CD4-positive, alpha-beta T cell (primary cell): ENCODE measurements around the gene ATG10. TPM values are rescaled to one million over a fixed set of nuclear protein-coding genes. Genes with fewer than 3 reads are reported as not detected.

Experiments used
- ATAC-seq: fragments of 200-7000 bp; cut with Tn5 transposase; one replicate; pipeline ENCODE4 v1.10.0; 2022; ENCODE audit warnings: mild to moderate bottlenecking; ENCODE audit not compliant: poor library complexity
- CTCF ChIA-PET: fragments of 350-600 bp; sonication (Branson Sonifier 250); formaldehyde crosslinking; loops from one replicate; lab custom pipeline; 2021; ENCODE audit warnings: antibody characterized with exemption, inconsistent platforms; lab: Charles Lee
- POLR2A ChIA-PET: fragments of 350-600 bp; sonication (Branson Sonifier 250); formaldehyde crosslinking; loops from one replicate; lab custom pipeline; 2021; ENCODE audit warnings: antibody characterized with exemption, inconsistent platforms; lab: Charles Lee
- DNase-seq, 14 experiments: peaks; one replicate each; pipeline ENCODE4 v3.0.0-alpha.2; 2013 to 2020; ENCODE audit warnings: mixed read lengths in 2 of 14
- H3K27ac ChIP-seq, 2 donors: one replicate each; pipeline versions ENCODE4 v1.5.1 to v1.7.0; 2013; ENCODE audit warnings: low read length in 2 of 2, low read depth in 1 of 2, mild to moderate bottlenecking in 1 of 2
- H3K27me3 ChIP-seq, 2 experiments: 1 replicate in 1 of 2; 2 replicates in 1 of 2; pipeline versions ENCODE4 v1.6.1 to v1.7.0; 2013; ENCODE audit warnings: low read length in 2 of 2, control low read depth in 1 of 2, mild to moderate bottlenecking in 1 of 2, moderate library complexity in 1 of 2; ENCODE audit not compliant: insufficient read depth in 2 of 2, control insufficient read depth in 1 of 2
- H3K36me3 ChIP-seq: one replicate; pipeline ENCODE4 v1.6.1; 2013; ENCODE audit warnings: low read length, control low read depth; ENCODE audit not compliant: insufficient read depth
- H3K4me1 ChIP-seq: one replicate; pipeline ENCODE4 v1.6.1; 2013; ENCODE audit warnings: low read length, control low read depth; ENCODE audit not compliant: insufficient read depth
- H3K4me3 ChIP-seq: one replicate; pipeline ENCODE4 v1.5.1; 2013; ENCODE audit warnings: mild to moderate bottlenecking, low read length, moderate library complexity
- H3K9me3 ChIP-seq, 2 experiments: 1 replicate in 1 of 2; 2 replicates in 1 of 2; pipeline versions ENCODE4 v1.6.1 to v1.7.0; 2013; ENCODE audit warnings: low read length in 2 of 2, mild to moderate bottlenecking in 2 of 2, control low read depth in 1 of 2, moderate library complexity in 1 of 2; ENCODE audit not compliant: control insufficient read depth in 1 of 2, insufficient read depth in 1 of 2
- H3K27ac Mint-ChIP-seq: one replicate; pipeline ENCODE4 v1.8.0; 2020; ENCODE audit warnings: mixed read lengths
- H3K27me3 Mint-ChIP-seq: one replicate; pipeline ENCODE4 v1.8.0; 2021; ENCODE audit warnings: mixed read lengths
- H3K36me3 Mint-ChIP-seq: one replicate; pipeline ENCODE4 v1.8.0; 2021; ENCODE audit warnings: low read depth, mixed read lengths
- H3K4me1 Mint-ChIP-seq: one replicate; pipeline ENCODE4 v1.8.0; 2021; ENCODE audit warnings: low read depth, mixed read lengths
- H3K4me3 Mint-ChIP-seq: one replicate; pipeline ENCODE4 v1.8.0; 2020; ENCODE audit warnings: mild to moderate bottlenecking, mixed read lengths
- H3K9me3 Mint-ChIP-seq: one replicate; pipeline ENCODE4 v1.8.0; 2020; ENCODE audit warnings: mixed read lengths
- intact Hi-C, 2 experiments: fragments of 100-400 bp; cut with DNase I in 1 of 2; cut with micrococcal nuclease in 1 of 2; formaldehyde crosslinking; loops; one replicate each; pipeline versions ENCODE4 v1.15.1 to v1.9.0; 2023 to 2025; cut with DNase I, micrococcal nuclease
- total RNA-seq, 174 experiments: library from RNA in 2 of 174; stranded (reverse) in 2 of 174; gene quantifications; one replicate each; pipeline ENCODE4 v1.2.3 and lab custom pipeline; 2021 to 2026
- TF ChIP-seq, protein P1 (sequence below): fragments of 200-600 bp; IDR thresholded peaks from one replicate; pipeline ENCODE4 v1.8.0; 2022; ENCODE audit warnings: antibody characterized with exemption, mild to moderate bottlenecking

ATG10 gene
- total RNA-seq, 2 experiments from 2014 or later: 4.7 to 5.3 TPM

DNA sequence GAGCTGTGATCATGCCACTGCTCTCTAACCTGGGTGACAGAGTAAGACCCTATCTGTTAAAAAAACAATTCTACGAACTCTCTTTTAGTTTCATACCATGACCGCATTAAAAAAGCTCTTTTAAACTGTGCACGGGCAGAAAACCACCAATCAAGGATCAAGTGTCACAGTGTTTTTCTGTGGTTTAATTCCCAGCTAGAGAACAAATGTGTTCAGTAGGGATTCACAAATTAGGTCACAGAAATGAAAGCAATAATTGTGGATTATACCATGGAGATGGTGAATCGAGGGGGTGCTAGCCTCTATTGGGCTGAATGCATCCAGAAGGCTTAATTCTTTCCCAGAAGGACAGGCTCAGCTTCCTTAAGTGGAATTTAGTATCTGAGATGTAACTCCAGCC, 79.1 kb downstream of the ATG10 start:
- CTCF ChIA-PET: interaction anchor here (0.7 kb wide), 2 partner anchors 306 to 1482 kb away, joined by 4 to 5 read pairs; no protein-coding TSS in a partner anchor
- Mint-ChIP-seq H3K4me3 (no peak overlapping the region), H3K27ac (no peak overlapping the region), H3K4me1 (peaks cover 6% of the 10 kb centered on the region), H3K9me3 (peaks cover 2% of the 10 kb centered on the region), H3K27me3 (no peaks in the 10 kb centered on the region), H3K36me3 (peaks cover 4% of the 10 kb centered on the region)
- no peak for ATAC-seq
- no peaks in the 10 kb centered on the region for H3K4me1 ChIP-seq
- no peak overlapping the region for H3K27ac ChIP-seq
- no peak for DNase-seq
- no peaks in the 10 kb centered on the region for H3K9me3 ChIP-seq
- TF ChIP-seq, protein P1, sequence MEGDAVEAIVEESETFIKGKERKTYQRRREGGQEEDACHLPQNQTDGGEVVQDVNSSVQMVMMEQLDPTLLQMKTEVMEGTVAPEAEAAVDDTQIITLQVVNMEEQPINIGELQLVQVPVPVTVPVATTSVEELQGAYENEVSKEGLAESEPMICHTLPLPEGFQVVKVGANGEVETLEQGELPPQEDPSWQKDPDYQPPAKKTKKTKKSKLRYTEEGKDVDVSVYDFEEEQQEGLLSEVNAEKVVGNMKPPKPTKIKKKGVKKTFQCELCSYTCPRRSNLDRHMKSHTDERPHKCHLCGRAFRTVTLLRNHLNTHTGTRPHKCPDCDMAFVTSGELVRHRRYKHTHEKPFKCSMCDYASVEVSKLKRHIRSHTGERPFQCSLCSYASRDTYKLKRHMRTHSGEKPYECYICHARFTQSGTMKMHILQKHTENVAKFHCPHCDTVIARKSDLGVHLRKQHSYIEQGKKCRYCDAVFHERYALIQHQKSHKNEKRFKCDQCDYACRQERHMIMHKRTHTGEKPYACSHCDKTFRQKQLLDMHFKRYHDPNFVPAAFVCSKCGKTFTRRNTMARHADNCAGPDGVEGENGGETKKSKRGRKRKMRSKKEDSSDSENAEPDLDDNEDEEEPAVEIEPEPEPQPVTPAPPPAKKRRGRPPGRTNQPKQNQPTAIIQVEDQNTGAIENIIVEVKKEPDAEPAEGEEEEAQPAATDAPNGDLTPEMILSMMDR: no peak
- H3K36me3 ChIP-seq: no peaks in the 10 kb centered on the region
- H3K27me3 ChIP-seq: no peaks in the 10 kb centered on the region
- no peak overlapping the region for H3K4me3 ChIP-seq
- POLR2A ChIA-PET: no interaction called here
- intact Hi-C loops: no loop called here

DNA sequence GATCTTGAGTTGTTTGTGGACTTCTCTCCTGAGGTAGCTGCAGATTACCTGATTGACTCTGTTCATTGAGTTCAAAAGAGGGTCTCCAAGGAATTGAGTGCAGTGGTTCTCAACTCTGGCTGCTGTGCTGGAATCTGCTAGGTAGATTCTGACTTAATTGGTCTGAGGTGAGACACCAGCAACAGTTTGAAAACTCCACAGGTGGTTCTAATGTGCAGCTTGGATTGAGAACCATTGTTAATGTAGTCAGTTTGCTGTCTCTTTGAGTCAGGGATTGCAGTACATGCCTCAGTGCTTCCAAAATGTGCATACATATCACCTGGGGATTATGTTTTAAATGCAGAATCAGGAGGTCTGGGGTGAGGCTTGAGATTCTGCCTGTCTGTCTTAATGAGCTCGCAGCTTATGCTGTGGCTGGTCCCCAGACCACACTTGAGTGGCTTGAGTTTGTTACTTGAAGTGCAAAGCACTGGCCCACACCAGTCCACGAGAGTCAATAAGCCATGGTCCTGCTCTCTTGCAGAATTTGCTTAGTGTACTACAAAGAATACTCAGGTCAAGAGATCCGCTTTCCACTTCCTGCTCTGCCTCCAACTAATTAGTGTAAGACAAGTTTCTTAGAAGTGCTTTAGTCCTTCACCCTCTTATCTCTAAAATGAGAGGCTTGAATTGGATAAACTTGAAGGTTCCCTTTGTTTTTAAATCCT, 82.3 kb downstream of the ATG10 start:
- Mint-ChIP-seq H3K9me3 (no peaks in the 10 kb centered on the region), H3K4me3 (no peak overlapping the region), H3K36me3 (no peaks in the 10 kb centered on the region), H3K27ac (no peak overlapping the region), H3K4me1 (peaks cover 6% of the 10 kb centered on the region), H3K27me3 (no peaks in the 10 kb centered on the region)
- POLR2A ChIA-PET: no interaction called here
- H3K36me3 ChIP-seq: no peaks in the 10 kb centered on the region
- no peaks in the 10 kb centered on the region for H3K27me3 ChIP-seq
- DNase-seq (no peak), ATAC-seq (no peak)
- no peak overlapping the region for H3K4me3 ChIP-seq
- intact Hi-C loops: no loop called here
- no peaks in the 10 kb centered on the region for H3K4me1 ChIP-seq
- CTCF ChIA-PET: no interaction called here
- no peaks in the 10 kb centered on the region for H3K9me3 ChIP-seq
- H3K27ac ChIP-seq: no peak overlapping the region
- TF ChIP-seq, protein P1: no peak

DNA sequence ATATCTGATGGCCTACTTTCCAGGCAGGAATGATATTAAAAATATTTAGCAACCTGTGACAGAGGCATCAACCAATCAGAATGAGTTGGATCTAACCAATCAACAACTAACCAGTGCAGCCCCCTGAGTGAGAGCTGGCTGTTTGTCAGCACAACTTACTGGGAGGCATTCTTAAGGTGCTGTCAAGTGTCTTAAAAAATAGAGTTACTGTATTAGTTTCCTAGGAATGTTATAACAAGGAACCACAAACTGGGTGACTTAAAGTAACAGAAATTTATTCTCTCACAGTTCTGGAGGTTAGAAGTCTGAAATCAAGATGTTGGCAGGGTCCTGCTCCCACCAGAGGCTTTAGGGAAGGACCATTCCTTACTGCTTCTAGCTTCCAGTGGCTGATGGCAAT, 85.2 kb downstream of the ATG10 start:
- no peaks in the 10 kb centered on the region for H3K9me3 Mint-ChIP-seq

More for the DNA sequence above, 85.2 kb downstream of the ATG10 start:
- H3K27me3 ChIP-seq: no peaks in the 10 kb centered on the region
- no peaks in the 10 kb centered on the region for H3K9me3 ChIP-seq
- Mint-ChIP-seq H3K27me3 (no peaks in the 10 kb centered on the region), H3K27ac (no peak overlapping the region), H3K4me3 (no peak overlapping the region), H3K36me3 (no peaks in the 10 kb centered on the region), H3K4me1 (peaks cover 6% of the 10 kb centered on the region)
- H3K36me3 ChIP-seq: no peaks in the 10 kb centered on the region
- intact Hi-C loops: no loop called here
- TF ChIP-seq, protein P1: no peak
- POLR2A ChIA-PET: no interaction called here
- H3K4me3 ChIP-seq: no peak overlapping the region
- no peak overlapping the region for H3K27ac ChIP-seq
- ATAC-seq (no peak), DNase-seq (no peak)
- H3K4me1 ChIP-seq: no peaks in the 10 kb centered on the region
- CTCF ChIA-PET: no interaction called here
